Measurements from ENCODE around the gene FLNA.

GRCh38 chrX:154303476-154303875 lies 71.0 kb downstream of the FLNA start:
- TF ChIP-seq CTCF (IDR thresholded peaks at IDR 0.05; ENCODE audit: insufficient read depth, low read depth, low read length) (no peak), EZH2 (IDR thresholded peaks at IDR 0.05; ENCODE audit: insufficient read depth, low read length) (no peak)

Measured in astrocyte (in vitro differentiated cells and primary cell).